HG03066 (cell line): Measurements from ENCODE around the gene TRIM67.
"Not testable (repeated sequence)": the region's sequence is repeated elsewhere in the genome, so short reads cannot be mapped to it uniquely, and the experiment has no call there.

Experiments
- ATAC-seq: cut with Tn5 transposase; IDR thresholded peaks from one replicate; pipeline ENCODE4 v1.9.1; 2021; ENCODE audit warnings: low read depth; ENCODE audit not compliant: unreplicated experiment

TRIM67 gene

DNA sequence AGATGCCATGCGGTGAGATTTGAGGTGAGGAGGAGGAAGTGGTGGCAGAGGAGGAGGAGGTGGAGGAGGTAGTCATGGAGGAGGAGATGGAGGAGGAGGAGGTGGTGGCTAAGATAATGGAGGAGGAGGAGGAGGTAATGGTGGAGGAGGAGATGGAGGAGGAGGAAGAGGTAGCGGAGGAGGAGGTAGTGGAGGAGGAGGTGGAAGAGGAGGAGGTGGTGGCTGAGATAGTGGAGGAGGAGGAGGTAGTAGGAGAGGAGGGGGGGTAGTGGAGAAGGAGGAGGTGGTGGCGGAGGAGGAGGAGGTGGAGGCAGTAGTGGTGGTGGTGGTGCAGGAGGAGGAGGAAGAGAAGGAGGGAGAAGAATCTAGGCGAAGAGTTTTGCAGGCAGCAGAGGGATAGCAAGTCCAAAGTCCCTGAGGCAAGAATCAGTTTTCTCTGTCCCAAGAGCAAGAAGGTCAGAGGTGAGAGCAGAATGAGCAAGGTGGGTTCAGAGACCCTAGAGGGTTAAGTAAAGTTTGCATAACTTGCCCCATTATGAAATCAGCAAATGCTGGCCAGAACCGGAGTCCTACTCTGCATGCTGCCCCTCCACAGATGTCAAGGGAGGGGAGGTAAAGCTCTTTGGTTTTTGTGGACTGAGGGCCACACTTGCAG lies 40.2 kb downstream of the TRIM67 start:
- no peak for ATAC-seq

DNA sequence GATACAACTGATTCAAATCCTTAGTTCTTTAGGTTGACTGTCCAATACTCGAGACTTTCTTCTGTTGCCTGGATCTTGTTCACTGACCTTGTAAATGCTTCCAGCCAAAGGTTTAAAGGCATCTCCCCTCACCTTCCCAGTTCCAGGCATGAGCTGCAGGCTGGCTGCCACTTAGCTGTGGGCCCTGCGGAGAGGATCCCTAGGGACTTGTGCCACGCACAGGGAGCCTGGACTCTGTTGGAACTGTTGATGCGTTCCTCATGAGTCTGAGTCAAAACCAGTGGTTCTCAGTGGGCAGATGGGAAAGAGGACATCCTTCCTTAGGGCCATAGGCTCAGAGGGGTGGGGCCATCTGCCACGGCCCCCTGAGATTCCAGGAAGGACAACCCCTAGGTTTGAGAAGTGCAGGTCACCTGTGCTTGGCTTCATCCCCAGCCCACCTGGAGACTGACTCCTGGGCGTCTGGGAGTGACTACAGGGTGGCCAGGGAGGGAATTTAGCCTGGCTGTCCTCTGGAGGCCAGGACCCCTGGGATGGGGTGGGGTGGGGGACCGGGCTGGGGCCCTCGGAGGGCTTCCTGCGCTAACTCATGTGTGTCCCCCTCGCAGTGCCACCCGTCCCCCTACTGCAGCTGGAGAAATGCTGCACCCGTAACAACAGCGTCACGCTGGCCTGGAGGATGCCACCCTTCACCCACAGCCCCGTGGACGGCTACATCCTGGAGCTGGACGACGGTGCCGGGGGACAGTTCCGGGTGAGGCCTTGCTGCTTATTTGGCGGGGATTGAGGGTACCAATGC lies 41.6 kb downstream of the TRIM67 start:
- no peak for ATAC-seq

DNA sequence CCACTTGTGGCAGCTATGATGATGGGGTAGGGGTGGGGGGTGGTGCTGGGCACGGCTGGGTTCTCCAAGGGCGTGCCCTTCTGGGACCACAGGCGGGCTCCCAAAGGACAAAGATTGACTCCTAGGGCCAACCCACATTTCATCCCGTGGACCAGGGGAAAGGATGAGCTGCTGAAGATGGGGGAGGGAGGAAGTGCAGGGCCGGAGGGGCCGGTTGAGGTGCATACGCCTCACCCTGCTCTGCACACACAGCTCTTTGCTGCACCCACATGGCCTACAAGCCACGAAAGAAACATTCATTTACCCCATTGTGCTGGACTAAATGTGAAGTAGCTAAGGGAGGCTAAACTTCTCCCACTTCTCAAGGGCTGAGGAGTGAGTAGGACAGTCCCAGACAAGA lies 45.0 kb downstream of the TRIM67 start:
- no peak for ATAC-seq

DNA sequence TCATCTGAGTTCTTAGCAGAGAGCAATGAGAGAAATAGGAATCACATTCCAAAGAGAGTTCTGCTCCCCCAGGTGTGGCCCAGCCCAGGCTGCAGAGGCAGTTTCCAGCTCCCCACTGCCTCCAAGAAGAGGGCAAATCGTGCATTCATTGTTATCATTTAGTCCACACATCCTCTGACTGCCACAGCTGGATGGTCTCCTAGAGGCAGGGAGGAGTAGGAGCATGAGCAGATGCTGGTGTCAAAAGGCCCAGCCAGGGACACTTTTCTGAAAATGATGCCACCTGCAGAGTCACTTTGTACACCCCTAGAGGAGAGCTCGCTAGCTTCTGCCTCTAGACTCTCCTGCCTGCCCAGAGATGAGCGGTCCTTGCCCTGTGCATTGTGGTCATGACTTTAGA lies 45.6 kb downstream of the TRIM67 start:
- ATAC-seq: no peak

DNA sequence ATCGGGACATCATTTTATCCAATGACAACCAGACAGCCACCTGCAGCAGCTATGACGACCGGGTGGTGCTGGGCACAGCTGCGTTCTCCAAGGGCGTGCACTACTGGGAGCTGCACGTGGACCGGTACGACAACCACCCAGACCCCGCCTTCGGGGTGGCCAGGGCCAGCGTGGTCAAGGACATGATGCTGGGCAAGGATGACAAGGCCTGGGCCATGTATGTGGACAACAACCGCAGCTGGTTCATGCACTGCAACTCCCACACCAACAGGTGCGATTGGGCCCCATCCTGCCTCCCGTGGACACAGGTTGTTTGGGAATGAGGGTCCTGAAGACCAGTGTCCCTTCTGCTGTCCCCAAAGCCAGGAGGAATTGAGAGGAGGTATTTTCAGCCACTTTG lies 47.1 kb downstream of the TRIM67 start:
- ATAC-seq: no peak

DNA sequence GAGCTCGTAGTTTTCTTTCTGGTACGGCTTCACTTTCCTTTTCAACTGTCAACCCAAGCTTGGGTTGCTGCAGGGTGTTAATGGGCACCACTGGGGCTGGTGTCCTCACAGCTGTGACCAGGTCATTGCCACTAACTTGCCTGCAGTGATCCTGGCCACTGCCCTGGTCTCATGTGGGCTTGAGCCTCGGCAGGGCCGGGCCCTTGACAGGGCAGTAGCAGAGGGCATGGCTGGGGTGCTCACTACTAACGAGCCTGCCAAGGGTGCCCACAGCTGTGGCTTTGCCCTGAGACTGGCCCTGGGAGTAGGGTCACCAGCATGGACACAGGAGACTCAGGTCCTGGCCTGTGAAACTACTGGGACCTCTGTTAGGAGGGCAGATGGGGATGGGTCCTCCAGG lies 47.7 kb downstream of the TRIM67 start:
- ATAC-seq: no peak

DNA sequence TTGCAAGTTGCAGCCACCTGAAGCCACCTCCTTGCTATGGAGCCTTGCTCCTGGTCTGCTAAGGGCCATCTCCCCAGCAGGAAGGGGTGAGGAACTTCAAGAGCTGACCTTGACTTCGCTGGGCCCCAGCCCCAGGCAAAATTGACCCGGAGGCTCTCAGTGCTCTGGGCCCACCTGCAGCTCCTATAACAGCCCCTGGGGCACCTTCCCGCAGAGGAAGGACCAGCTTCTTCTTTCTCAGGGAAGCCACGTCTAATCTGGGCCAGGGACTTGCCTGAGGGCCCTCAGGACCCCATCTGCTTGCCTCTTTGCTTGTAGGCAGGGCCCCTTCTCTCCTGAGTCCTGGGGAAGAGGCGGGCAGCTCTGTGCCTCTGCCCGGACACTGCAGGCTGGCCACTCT lies 48.3 kb downstream of the TRIM67 start:
- no peak for ATAC-seq

DNA sequence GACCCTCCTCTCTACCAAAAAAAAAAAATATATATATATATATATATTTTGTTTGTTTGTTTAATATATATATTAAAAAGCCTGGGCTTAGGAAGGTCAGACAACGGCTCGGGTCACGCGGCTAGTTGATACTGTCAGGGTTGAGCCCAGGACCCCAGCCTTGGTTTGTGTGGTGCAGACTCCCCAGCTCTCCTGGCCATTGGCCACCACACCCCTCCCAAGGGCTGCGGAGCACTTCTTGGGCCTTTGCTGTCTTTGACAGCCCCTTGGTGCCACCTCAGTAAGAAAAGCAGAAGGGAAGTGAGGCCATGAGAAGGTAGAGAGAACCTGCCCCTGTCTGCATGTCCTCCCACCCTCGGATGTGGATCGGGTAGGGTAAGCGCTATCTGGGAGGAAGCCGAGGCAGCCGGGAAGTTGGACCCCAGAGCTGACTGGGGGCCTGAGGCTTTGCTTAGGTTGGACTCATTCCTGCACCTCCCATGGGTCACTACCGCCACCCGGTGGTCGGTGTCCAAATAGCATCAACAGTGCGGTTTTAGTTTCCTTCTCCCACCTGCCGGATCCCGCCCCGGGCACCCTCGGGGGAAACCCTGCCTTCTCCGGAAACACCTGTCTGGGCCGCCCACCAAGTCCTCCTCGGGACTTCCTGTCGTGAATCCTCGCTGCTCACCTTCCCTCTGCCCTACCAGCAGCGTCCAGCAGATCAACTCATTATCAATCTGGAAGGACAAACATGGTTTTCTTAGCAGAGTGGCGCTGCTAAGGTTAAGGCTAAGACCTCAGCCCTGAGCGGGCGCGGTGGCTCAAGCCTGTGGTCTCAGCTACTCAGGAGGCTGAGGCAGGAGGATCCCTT lies 49.4 kb downstream of the TRIM67 start:
- ATAC-seq: peak; percentile 88

DNA sequence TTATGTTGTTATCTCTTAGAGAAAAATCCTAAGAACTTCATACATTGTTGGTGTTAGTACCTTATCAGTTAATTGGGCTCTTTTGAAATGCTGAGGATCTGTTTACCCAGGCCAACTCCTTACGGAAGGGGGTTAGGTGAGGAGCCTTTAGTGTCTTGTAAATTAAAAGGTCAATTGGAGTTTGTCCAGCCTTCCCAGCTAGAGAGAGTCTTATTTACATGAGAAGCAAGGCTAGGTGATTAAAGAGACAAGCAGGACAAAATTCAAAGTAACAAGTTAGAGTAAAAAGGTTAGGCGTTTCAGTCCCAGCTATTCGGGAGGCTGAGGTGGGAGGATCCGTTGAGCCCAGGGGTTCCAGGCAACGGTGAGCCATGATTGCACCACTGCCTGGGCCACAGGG lies 50.4 kb downstream of the TRIM67 start:
- ATAC-seq: not testable (repeated sequence)

DNA sequence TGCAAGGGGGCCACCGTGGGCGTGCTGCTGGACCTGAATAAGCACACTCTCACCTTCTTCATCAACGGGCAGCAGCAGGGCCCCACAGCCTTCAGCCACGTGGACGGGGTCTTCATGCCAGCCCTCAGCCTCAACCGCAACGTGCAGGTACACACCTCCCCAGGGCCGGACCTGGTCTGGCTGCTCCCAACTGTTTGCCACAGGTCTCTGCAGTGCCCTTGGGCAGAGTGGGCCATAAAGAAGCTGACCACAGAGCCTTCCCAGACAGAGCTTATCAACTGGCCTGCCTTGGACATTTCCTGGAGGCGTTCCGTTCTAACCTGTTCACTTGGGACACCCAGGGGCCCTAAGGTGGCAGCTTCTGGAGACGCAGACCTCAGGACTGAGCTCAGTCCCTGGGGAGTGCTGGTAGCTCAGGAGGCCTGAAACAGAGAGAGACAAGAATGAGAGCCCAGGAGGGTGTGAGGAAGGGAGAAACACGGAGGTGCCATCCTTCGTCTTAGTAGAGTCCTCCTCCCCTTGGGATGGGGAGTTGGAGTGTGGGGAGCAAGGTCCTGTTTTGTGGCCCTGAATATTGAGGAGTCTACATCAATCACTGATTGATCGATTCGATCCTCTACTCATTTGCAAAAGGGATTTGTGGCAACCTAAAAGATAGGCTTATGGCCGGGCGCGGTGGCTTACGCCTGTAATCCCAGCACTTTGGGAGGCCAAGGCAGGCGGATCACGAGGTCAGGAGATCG lies 52.1 kb downstream of the TRIM67 start:
- no peak for ATAC-seq

DNA sequence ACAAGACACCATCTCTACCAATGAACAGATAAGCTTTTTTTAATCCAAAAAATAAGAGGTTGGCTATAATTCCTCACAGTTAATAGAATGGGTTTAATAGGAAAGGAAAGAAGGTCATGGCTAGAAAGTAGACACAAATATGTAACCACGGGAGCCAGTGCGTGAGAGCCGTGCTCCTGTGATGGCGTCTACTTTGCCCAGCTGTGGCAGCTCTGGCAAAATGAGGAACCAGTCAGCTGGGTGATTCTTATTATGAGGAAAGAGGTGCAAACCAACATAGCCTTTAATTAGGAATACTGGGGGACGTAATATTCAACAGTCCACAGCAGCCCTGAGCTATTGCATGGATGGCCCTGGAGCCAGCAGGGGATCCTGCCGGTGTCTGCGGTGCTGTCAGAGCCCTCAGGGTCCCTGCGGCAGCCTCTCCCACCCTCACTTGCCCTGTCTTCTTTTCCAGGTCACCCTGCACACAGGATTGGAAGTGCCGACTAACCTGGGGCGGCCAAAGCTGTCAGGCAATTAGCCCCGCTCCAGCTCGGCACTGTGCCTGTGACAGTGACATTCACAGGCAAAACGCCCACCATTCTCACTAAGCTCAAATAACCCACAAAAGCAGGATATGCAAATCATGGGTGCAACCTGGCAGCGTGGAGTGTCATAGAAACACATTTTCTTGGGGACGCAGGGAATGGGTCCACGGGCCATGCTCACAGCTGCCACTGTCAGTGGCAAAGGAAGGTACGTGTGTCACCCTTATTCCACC lies 53.2 kb downstream of the TRIM67 start:
- ATAC-seq: no peak

DNA sequence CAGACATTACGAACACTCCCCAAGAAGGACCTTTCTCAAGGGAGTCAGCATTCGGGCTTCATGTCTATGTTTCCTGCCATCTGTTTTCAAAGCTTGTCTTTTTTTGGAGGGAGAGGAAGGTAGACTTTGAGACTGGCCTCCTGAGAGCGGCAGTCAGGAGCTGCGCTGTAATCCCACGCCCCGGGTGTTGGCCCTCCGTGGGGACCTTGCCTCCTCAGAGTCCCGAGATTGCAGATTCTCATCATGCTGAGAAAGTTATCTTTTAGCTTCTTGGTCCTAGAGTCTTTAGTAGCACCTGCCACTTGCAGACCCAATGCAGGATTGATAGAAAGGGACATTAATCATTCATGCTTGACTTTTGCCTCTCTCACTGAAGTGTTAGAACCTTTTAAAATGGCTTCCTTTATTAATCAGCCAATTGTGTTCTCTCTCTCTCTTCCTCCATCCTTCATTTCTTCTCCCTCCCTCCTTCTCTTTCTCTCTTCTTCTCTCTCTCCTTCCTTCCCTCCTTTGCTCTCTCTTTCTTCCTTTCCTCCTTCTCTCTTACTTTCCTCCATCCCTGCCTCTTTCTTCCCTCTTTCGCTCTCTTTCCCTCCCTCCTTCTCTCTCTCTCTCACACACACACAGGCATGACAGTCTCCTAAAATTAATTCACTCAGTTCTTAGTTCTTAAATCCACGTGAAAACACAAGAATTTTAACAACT lies 54.0 kb downstream of the TRIM67 start:
- ATAC-seq: no peak

DNA sequence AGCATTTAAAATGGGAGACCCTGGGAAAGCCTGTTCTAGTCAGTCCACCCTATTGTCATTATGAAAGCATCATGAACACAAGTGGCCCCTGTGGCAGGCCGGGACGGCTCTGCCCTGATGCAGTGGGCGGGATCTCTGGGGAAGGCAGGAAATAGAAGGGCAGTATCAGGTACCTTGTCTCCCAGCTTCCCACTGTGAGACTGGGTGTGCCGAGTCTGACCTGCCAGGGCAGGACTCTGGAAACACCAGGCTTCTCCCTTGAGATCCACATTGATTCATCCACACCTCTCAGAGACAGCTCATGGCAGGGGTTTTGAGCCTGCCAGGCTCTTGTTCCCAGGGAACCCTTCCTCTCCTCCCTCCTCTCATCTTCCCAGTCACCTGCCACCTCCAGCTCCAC lies 54.6 kb downstream of the TRIM67 start:
- no peak for ATAC-seq

DNA sequence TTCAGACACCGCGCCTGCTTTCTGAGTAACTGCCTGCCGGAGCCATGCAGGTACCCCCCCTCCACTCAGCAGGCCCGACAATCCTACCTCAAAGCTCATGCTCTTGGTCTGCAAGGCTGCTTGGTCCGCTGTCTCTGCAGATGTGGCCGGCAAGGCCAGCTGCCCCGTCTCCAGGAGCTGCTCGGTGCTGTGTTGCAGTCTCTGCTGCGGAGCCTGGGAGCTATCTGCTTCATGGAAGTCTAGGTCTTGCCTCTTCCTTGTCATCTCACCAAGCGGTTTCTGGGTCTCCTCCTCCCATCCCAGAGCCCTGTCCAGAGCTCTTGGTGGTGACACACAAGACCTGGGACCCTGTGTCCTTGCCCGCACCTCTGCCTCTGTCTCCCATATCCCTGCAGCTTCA lies 55.2 kb downstream of the TRIM67 start:
- ATAC-seq: no peak

DNA sequence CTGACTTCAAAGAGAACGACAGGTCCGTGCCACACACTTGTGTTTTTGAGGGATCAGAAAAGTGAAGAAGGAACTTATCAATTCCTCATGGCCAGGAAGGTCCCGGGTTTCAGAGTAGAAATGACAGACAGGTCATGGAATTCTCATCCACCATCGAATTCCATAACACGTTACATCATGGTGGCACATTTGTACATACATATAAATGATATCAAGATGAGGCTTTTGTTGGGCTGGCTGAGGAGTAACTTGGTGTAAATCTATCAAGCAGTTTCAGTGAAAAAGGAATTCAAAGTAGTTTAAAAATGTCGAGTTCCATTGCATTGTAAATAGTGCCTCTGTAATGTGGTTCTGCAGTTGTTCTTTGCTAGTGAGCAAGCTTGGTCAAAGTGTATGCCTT lies 56.2 kb downstream of the TRIM67 start:
- no peak for ATAC-seq

DNA sequence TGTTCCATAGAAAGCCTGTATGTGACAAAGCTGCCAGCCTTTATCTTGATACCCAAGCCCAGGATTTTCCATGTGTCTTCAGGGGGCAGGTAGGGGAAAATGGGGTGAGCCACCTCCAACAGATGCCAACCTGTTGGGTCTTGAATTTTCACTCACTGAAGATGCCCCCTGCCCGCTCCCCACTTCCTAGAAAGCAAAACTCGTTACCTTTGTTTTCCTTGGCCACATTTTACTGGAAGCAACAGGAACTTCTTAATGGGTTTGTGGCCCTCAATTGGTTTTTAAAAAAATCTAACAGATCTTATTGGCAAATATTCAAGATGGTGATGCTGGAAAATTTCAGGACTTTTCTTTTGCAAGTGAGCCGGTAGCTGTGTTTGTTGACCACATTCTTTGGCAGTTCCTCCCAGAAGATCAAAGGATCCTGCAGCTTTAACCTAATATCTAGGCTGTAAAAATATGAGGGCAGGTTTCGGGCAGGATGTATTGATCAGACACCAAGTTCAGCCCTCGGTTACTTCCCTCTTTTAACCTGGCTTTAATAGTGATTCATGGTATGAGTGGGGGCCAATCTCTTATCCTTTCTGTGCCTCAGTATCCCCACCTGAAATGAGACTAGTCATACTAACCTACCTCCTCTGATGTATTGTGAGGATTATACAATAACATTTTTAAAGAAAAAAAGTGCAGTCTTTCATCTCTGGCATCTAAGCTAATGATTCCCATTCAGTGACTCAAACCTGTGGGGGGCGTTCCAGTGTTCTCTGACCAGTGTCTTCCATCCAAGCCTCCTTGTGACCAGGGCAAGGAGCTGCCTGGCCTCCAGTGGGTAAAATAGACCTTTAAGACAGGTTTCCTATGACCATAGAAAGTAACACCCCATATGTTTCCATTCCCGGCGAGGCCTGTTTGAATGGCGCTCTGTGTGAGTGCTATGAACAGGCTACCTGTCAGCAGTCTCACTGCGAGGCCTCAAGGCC lies 57.9 kb downstream of the TRIM67 start:
- no peak for ATAC-seq

DNA sequence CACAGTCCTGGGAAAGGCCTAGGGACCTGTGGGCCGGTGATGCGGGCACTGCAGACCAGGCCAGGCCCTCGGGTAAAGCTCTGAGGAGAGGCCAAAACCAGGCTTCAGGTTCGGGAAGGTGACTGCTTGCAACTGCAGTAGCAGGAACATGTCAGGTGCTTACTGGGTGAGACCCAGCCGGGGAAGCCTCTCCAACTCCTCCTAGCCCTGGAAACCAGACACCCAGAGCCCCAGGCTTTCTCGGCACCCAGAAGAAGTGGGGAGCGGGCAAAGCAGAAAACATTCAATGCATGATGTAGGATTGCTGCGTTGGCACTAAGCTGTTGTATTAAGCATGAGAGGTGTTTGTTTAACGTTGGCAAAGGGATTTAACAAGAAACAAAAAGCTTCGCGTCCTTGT lies 58.9 kb downstream of the TRIM67 start:
- ATAC-seq: no peak

DNA sequence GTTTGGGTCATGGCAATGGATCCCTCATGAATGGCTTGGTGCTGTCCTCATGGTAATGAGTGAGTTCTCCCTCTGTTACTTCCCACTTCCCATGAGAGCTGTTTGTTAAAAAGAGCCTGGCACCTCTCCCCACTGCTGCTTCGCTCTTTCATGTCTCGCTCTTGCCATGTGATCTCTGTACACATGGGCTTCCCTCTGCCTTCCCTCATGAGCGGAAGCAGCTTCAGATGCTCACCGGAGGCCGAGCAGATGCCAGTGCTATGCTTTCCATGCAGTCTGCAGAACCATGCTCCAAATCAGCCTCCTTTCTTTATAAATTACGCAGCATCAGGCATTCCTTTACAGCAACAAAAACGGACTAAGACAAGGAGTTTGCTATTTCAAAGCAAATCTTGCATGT lies 64.3 kb downstream of the TRIM67 start:
- no peak for ATAC-seq
